CMK (cell line): ENCODE data around the gene PHOSPHO2.
"Not testable (repeated sequence)": the region's sequence is repeated elsewhere in the genome, so short reads cannot be mapped to it uniquely, and the experiment has no call there.

Source experiments
- DNase-seq: peaks from one replicate; pipeline ENCODE4 v3.0.0-alpha.2; 2010; ENCODE audit warnings: low read depth

PHOSPHO2 gene

GRCh38 chr2:169684135-169684565 is 10.1 kb upstream of the PHOSPHO2 start:
- no peak for DNase-seq

- not testable (repeated sequence) for DNase-seq
These were observed 9.6 kb upstream of the PHOSPHO2 start for GRCh38 chr2:169684712-169685111.

- not testable (repeated sequence) for DNase-seq
These were observed 7.4 kb upstream of the PHOSPHO2 start for GRCh38 chr2:169686825-169687224.

- not testable (repeated sequence) for DNase-seq
These were observed 6.3 kb upstream of the PHOSPHO2 start for GRCh38 chr2:169687943-169688342.

GRCh38 chr2:169690958-169691357 is 3.3 kb upstream of the PHOSPHO2 start:
- DNase-seq, result no peak

- DNase-seq, result no peak
These were observed 1.6 kb upstream of the PHOSPHO2 start for GRCh38 chr2:169692718-169693117.

GRCh38 chr2:169693360-169693759 is 909 bp upstream of the PHOSPHO2 start:
- no peak for DNase-seq

- DNase-seq, result no peak
These were observed 608 bp downstream of the PHOSPHO2 start for GRCh38 chr2:169694894-169695260.

- DNase-seq, result no peak
These were observed 2.1 kb downstream of the PHOSPHO2 start for GRCh38 chr2:169696381-169696780.

GRCh38 chr2:169699173-169699572 is 4.9 kb downstream of the PHOSPHO2 start:
- DNase-seq, result not testable (repeated sequence)

- no peak for DNase-seq
These were observed 8.7 kb downstream of the PHOSPHO2 start for GRCh38 chr2:169702996-169703395.

GRCh38 chr2:169704160-169704708 is 10.0 kb downstream of the PHOSPHO2 start:
- DNase-seq, result no peak

GRCh38 chr2:169705927-169706326 is 11.7 kb downstream of the PHOSPHO2 start:
- DNase-seq, result no peak

- DNase-seq, result no peak
These were observed 13.4 kb downstream of the PHOSPHO2 start for GRCh38 chr2:169707626-169708025.

GRCh38 chr2:169709331-169709730 is 15.1 kb downstream of the PHOSPHO2 start:
- no peak for DNase-seq

- DNase-seq, result no peak
These were observed 15.7 kb downstream of the PHOSPHO2 start for GRCh38 chr2:169709981-169710380.

GRCh38 chr2:169711751-169712509 is 17.7 kb downstream of the PHOSPHO2 start:
- no peak for DNase-seq

- no peak for DNase-seq
These were observed 18.5 kb downstream of the PHOSPHO2 start for GRCh38 chr2:169712791-169713227.

- no peak for DNase-seq
These were observed 19.1 kb downstream of the PHOSPHO2 start for GRCh38 chr2:169713331-169713730.

GRCh38 chr2:169714699-169715098 is 20.4 kb downstream of the PHOSPHO2 start:
- no peak for DNase-seq

- no peak for DNase-seq
These were observed 21.3 kb downstream of the PHOSPHO2 start for GRCh38 chr2:169715379-169716237.

GRCh38 chr2:169716238-169716886 is 22.1 kb downstream of the PHOSPHO2 start:
- DNase-seq, result no peak
